ENCODE data around the gene SCFD2. TPM values are rescaled to one million over a fixed set of nuclear protein-coding genes. Genes with fewer than 3 reads are reported as not detected.
A peak's percentile ranks its signal among the peaks of the same experiment; 100 is the strongest.

SCFD2 gene
- total and polyA plus RNA-seq, 2 donors (not counting 3 experiments of a cell fraction or from before 2014, with no cell fraction given): 12.3 to 22.8 TPM

DNA sequence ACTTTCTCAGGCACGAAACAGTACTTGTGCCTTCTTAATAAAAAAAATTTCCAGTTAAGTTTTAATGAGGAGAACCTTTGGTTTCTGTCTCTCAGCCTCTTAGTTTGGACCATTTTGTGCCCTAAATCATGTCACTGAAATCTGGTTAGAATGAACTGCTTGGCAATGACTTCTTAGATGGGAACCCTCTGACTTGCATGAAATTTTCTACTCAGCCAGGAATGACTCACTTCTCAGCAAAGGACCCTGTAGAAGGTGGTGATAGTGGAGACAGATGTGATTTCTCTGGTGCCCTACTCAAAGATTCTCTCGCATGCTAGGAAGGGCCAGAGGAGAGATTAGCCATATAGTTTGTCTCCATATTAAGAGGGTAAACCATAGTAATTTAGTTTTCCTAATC lies 453.3 kb downstream of the SCFD2 start:
- H3K4me1 ChIP-seq (ENCODE audit: control insufficient read depth, extremely low read depth, insufficient read depth, low read length): no peaks in the 10 kb centered on the region
- H3K4me3 ChIP-seq (replicated peaks in 1 of 3; ENCODE audit: insufficient read depth in 1 of 3, low read depth in 1 of 3, low read length in 3 of 3): no peak overlapping the region
- DNase-seq (ENCODE audit: low read depth, low spot score): no peak
- no peak overlapping the region for H2AFZ ChIP-seq (ENCODE audit: low read depth, low read length)
- no peaks in the 10 kb centered on the region for H3K36me3 ChIP-seq (ENCODE audit: control insufficient read depth in 2 of 2, extremely low read depth in 1 of 2, insufficient read depth in 2 of 2, low read length in 2 of 2)
- FAIRE-seq: no peak
- no peaks in the 10 kb centered on the region for H3K9me3 ChIP-seq (replicated peaks; ENCODE audit: control insufficient read depth, insufficient read depth, low read length)
- ChIA-PET CTCF (interaction anchor here (0.5 to 4.1 kb wide), 11 partner anchors 7 to 1322 kb away, joined by 3 to 27 read pairs (median 5); no protein-coding TSS in a partner anchor), POLR2A (no interaction called here)
- H3K9me1 ChIP-seq (replicated peaks; ENCODE audit: control insufficient read depth, extremely low read depth, insufficient read depth, low read length): no peaks in the 10 kb centered on the region
- intact Hi-C loops (cut with micrococcal nuclease): loop anchor here (5.0 kb wide), 2 partner anchors 50 to 1320 kb away; partner anchors contain the start of gene RASL11B
- no peak for TF ChIP-seq MYC (IDR thresholded peaks at IDR 0.05; ENCODE audit: low read depth, low read length)
- TF ChIP-seq GATA2 (IDR thresholded peaks at IDR 0.05; ENCODE audit: insufficient read depth, insufficient read length, low read depth, low read length): no peak
- BruUV-seq (replicated peaks): no TSS peak
- H3K79me2 ChIP-seq (ENCODE audit: control insufficient read depth, insufficient read depth, low read length): no peaks in the 10 kb centered on the region
- no peak overlapping the region for H3K9ac ChIP-seq (replicated peaks; ENCODE audit: extremely low read depth, insufficient read depth, low read length)
- H3K27ac ChIP-seq (ENCODE audit: insufficient read depth, low read depth, low read length): no peak overlapping the region
- H3K27me3 ChIP-seq (ENCODE audit: control insufficient read depth in 2 of 2, insufficient read depth in 2 of 2, low read length in 2 of 2): no peaks in the 10 kb centered on the region
- H3K4me2 ChIP-seq (ENCODE audit: insufficient read depth, low read length): no peak overlapping the region
- dilution Hi-C loops (cut with MboI; ENCODE audit: extremely low pct_ligation_motif_present, low sequenced_read_pairs): no loop called here
- H4K20me1 ChIP-seq (replicated peaks; ENCODE audit: control insufficient read depth, extremely low read depth, insufficient read depth, low read length): no peaks in the 10 kb centered on the region

DNA sequence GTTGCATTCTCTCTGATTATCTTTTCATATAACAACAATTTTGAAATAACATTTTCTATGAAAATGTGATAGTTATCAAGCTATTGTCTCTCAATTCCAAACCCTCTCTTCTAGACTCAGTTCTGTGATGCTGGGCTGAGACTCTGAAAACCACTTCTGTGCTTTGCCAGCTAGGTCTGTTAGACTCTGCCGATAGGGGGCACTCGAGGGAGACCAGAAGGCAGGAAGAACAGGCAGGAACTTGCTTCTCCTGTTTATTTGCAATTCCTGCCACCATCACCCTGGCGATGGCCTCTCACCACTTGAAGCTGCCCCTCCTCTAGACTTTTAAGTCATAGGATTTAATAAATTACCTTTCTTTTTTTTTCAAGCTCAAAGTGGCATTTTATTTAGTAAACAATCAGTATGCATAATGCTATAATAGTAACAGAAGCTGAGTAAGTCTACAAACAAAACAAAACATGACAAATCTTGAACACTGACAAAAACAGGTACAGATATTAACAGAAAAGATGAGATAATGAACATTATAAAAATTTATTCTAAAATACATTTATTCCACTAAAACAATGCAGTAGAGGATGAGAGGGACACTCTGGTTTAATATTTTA lies 454.1 kb downstream of the SCFD2 start:
- dilution Hi-C loops (cut with MboI; ENCODE audit: extremely low pct_ligation_motif_present, low sequenced_read_pairs): no loop called here
- intact Hi-C loops (cut with micrococcal nuclease): loop anchor here (2.0 to 5.0 kb wide), 4 partner anchors 49 to 1321 kb away; partner anchors contain the start of gene RASL11B
- ChIA-PET POLR2A (no interaction called here), CTCF (interaction anchor here (0.5 to 4.1 kb wide), 34 partner anchors 8 to 1322 kb away, joined by 3 to 27 read pairs (median 4); no protein-coding TSS in a partner anchor)
- H3K27me3 ChIP-seq (ENCODE audit: control insufficient read depth in 2 of 2, insufficient read depth in 2 of 2, low read length in 2 of 2): no peaks in the 10 kb centered on the region
- H2AFZ ChIP-seq (ENCODE audit: low read depth, low read length): no peak overlapping the region
- FAIRE-seq: peak; percentile 24
- no peaks in the 10 kb centered on the region for H3K79me2 ChIP-seq (ENCODE audit: control insufficient read depth, insufficient read depth, low read length)
- no peaks in the 10 kb centered on the region for H3K4me1 ChIP-seq (ENCODE audit: control insufficient read depth, extremely low read depth, insufficient read depth, low read length)
- no peak overlapping the region for H3K27ac ChIP-seq (ENCODE audit: insufficient read depth, low read depth, low read length)
- H3K36me3 ChIP-seq (ENCODE audit: control insufficient read depth in 2 of 2, extremely low read depth in 1 of 2, insufficient read depth in 2 of 2, low read length in 2 of 2): no peaks in the 10 kb centered on the region
- H3K9ac ChIP-seq (replicated peaks; ENCODE audit: extremely low read depth, insufficient read depth, low read length): no peak overlapping the region
- peak; percentile 76 for DNase-seq (ENCODE audit: low read depth, low spot score)
- H3K4me2 ChIP-seq (ENCODE audit: insufficient read depth, low read length): no peak overlapping the region
- no peaks in the 10 kb centered on the region for H4K20me1 ChIP-seq (replicated peaks; ENCODE audit: control insufficient read depth, extremely low read depth, insufficient read depth, low read length)
- no peak overlapping the region for H3K4me3 ChIP-seq (replicated peaks in 1 of 3; ENCODE audit: insufficient read depth in 1 of 3, low read depth in 1 of 3, low read length in 3 of 3)
- H3K9me3 ChIP-seq (replicated peaks; ENCODE audit: control insufficient read depth, insufficient read depth, low read length): no peaks in the 10 kb centered on the region
- BruUV-seq (replicated peaks): no TSS peak
- H3K9me1 ChIP-seq (replicated peaks; ENCODE audit: control insufficient read depth, extremely low read depth, insufficient read depth, low read length): no peaks in the 10 kb centered on the region
- TF ChIP-seq CTCF (IDR thresholded peaks at IDR 0.05; ENCODE audit: extremely low read depth in 1 of 2, insufficient read depth in 1 of 2, low read depth in 1 of 2, low read length in 2 of 2) (peak; percentile 85 to 89), FOS (IDR thresholded peaks at IDR 0.05; ENCODE audit: borderline replicate concordance, insufficient read depth, low read length) (no peak)
